HS-27A (cell line): ENCODE data around the gene MINDY4.

Source experiments
- DNase-seq: peaks from one replicate; pipeline ENCODE4 v3.0.0-alpha.2; 2012; ENCODE audit warnings: low read depth, missing footprints

The MINDY4 gene

GRCh38 chr7:30743371-30744074, 27.7 kb upstream of the MINDY4 start:
- no peak for DNase-seq

GRCh38 chr7:30744075-30744417, 27.2 kb upstream of the MINDY4 start:
- no peak for DNase-seq

- no peak for DNase-seq
Measured at GRCh38 chr7:30745261-30745941, 25.8 kb upstream of the MINDY4 start.

GRCh38 chr7:30750010-30750409, 21.2 kb upstream of the MINDY4 start:
- DNase-seq, result no peak

DNA sequence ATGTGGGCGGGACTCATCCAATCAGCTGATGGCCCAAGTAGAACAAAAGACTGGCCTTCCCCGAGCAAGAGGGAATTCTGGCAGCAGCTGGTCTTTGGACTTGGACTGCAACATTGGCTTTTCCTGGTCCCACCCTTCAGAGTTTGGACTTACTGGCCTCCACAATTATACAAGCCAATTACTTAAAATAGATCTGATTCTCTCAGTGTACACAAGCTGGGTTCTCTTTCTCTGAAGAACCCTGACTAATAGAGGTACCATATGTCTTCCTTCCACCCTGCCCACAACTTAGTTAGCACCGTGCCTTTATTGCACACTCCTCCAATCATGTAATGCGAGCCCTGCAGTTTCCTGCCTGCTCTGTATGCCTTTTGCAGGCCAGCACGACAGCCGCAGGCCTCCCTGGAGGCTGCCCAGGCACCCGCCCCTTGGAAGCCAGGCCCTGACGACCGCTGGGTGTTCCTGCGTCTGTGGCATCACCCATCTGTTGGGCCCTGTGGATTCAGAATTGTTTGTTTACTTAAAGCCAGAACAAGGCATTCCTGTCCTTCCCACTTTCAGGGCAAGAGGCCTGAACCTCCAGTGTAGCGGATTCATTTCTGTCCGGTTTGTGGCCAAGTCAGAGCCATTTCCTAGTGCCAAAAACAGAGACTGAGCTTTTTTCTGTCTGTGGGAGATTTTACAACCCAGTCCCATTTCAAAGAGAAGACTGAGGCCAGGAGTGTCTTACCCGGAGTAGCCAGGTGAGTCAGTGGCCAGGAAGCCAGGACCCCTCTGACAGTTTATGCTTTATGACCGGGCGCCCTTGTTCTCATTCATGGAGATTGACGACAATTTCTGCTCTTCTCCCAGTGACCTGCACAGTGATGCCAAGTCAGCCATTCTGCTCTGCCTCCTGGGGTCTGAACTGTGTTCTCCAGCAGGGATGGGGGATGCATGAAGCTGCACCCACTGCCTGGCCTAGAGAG, 20.2 kb upstream of the MINDY4 start:
- no peak for DNase-seq

- no peak for DNase-seq
Measured at GRCh38 chr7:30751696-30752273, 19.4 kb upstream of the MINDY4 start, which contains the start of gene INMT. Gene INMT (plus strand): TSS chr7:30752135. CDS start chr7:30752151, 16 bp downstream.

- no peak for DNase-seq
Measured at GRCh38 chr7:30752484-30752883, 18.7 kb upstream of the MINDY4 start.

GRCh38 chr7:30752979-30753378, 18.2 kb upstream of the MINDY4 start:
- DNase-seq, result no peak

DNA sequence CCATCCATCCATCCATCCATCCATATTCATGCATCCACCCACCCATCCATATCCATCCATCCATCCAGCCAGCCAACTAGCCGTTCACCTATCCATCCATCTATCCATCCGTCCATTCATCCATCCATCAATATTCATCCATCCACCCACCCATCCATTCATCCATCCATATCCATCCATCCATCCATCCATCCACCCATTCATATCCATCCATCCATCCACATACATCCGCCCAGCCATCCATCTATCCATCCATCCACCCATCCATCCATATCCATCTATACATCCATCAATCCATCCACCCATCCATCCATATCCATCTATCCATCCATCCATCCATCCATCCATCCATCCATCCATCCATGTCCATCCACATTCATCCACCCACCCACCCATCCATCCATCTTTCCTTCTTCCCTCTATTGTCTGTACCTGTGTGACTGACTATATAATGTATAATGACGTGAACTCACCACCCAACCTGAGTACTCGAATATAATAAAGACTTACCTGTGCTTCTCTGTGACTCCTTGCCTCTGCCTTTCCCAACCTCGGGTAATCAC, 16.8 kb upstream of the MINDY4 start:
- DNase-seq, result no peak

- DNase-seq, result no peak
Measured at GRCh38 chr7:30755384-30756154, 15.6 kb upstream of the MINDY4 start.

GRCh38 chr7:30757342-30757692, 13.9 kb upstream of the MINDY4 start:
- no peak for DNase-seq

- DNase-seq, result no peak
Measured at GRCh38 chr7:30760514-30761213, 10.6 kb upstream of the MINDY4 start.

DNA sequence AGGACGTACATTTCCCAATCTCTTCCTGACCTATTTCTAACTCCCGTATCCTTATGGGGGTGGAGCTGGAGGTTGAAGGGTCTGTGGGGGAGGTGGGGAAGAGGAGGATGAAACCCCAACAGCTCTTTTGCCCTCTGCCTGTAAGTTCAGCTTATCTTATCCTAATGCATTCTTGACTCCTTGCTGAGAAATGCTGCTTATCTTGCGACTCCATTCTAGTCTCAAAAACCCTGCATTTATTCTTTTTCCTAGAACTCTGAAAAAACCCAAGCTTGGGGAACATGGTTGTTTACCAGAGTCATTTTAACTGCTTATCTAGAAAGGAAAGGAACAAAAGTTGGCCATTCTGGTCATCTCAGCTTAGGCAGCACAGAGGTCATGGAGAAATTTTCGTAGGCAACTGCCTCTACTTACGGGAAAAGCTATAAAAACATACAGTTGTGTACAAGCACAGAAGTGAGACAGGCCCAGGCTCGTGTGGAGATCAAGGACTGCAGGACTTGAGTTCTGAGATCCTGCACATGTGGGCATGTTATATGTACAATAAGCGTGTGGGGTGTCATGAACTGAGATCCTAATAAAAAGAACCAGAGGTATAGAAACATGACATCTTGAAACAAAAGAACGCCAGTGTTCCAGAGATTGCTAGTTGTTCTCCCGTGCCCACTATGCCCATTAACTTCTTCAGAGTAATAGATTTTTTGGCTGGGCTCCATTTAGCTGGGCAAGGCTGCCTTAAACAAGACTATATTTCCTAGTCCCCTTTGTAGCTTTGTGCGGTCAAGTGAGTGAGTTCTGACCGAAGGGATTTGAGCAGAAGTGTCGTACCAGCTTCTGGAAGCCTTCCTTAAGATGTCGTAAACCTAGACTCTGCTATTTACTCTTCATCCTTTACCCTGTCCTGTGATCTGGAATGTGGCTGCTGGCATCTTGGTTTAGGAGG, 9.7 kb upstream of the MINDY4 start:
- DNase-seq, result no peak

DNA sequence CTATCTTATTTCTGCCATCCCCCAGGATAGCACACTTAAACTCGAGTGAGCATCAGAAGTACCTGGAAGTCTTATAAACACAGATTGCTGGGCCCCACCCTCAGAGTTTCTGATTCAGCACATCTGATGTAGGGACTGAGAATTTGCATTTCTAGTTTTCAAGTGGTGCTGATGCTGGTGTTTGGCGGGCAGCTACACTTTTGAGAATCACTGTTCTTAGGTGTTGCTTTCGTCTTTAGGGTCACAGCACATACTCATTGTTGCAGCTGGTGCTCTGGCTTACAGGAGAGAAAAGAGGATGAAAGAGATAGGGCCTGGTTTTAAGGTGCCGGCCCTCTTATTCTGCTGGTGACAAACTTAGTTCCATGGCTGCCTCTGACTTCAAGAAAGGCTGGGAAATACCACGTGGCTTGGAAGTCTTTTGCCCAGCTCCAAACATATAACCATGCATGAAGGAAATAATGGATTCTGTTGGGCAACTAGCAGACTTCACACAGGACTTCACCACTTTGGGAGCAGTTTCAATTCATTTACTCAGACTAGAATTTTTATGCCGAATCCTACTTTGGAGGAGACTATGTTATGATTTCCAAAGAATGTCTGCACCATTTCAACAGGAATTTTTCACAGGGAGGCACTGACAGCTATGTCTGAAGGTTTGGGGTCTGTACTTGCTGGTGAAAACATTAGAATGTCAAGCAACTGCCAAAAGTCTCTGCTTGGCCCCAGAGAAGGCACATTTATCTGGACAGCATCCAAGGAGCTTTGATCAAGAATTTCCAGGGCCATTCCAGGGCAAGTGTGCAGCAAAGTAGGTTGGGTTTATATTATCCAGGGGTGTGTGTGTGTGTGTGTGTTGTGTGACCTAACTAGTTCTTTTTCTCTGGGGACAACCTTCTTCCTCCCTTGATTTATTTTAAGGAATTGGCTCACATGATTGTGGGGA, 6.9 kb upstream of the MINDY4 start:
- no peak for DNase-seq

GRCh38 chr7:30765408-30765807, 5.8 kb upstream of the MINDY4 start:
- DNase-seq, result no peak

DNA sequence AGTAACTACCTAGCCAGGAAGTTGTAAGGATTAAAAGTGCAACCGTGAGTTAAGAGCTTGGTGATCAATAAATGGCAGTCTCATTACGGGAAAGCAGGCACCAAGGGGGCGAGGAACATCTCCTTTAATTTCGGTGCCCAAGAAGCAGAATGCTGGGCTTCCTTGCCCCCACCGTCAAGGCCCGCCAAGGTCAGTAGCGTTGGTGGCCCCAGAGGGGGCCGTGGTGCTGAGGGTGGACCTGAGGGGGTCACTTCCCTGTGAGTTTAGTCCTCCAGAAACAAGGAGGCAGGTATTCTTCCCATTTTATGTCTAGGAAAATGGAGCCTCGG, 408 bp upstream of the MINDY4 start:
- no peak for DNase-seq

DNA sequence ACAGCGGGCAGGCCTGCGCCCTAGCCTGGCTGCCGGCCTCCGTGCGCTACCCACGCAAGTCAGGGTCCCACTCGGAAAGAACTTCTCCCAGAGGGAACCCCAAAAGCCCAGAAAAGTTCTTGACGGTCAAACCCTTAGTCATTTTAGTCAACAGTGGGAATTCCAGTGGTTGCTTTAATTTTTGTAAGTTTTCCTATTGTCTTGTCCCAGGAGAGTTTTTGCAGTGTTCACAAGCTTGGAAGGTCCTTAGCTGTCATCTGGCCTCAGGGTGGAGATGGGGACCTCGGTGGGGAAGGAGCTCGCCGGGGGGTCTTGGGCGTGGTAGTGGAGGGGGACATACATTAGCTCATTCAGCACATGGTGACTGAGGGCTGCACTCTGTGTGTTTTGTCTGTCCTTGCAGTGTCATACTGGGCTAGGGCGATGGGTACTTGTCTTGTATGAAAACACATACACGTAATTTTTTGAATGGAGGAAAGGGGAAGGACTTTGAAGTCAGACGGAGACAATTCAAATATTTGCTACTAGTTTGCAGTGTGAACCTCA, 736 bp downstream of the MINDY4 start:
- DNase-seq, result no peak

DNA sequence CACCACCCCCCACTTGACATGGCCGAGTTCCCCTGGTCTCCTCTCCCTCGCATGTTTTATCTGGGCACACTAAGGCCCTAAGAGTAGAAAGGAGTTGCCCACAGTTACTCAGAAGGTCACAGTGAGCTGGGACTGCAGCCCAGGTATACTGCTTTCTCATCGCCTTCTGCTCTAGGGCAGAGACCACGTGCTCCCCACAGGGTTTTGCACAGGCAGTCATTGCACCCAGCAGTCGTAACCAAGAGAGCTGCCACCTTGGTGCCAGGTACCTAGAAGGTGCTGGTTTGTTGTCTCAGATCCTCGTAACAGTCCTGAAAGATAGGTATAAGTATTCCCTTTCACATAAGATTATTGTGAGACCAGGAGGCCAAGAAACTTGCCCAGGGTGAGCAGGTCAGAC, 1.8 kb downstream of the MINDY4 start:
- DNase-seq, result no peak
